Neuronal stem cell (in vitro differentiated cells): ENCODE results near the gene LRRC2.
A peak's percentile ranks its signal among the peaks of the same experiment; 100 is the strongest.

Experiments used
- DNase-seq: peaks from one replicate; pipeline ENCODE4 v3.0.0-alpha.2; 2013; ENCODE audit warnings: low spot score
- H2AFZ ChIP-seq: one replicate; pipeline ENCODE4 v1.6.1; 2013; ENCODE audit warnings: mild to moderate bottlenecking, low read length, inconsistent platforms
- H2AK5ac ChIP-seq: 2 replicates; pipeline ENCODE4 v1.6.1; 2013; ENCODE audit warnings: low read depth, mild to moderate bottlenecking, inconsistent platforms, low read length, moderate library complexity, mixed read lengths
- H2BK120ac ChIP-seq: 2 replicates; pipeline ENCODE4 v1.6.1; 2013; ENCODE audit warnings: low read depth, mild to moderate bottlenecking, inconsistent platforms, low read length, moderate library complexity, mixed read lengths
- H2BK12ac ChIP-seq: one replicate; pipeline ENCODE4 v1.6.1; 2013; ENCODE audit warnings: low read length, inconsistent platforms
- H2BK15ac ChIP-seq: 2 replicates; pipeline ENCODE4 v1.6.1; 2013; ENCODE audit warnings: mild to moderate bottlenecking, low read length, inconsistent platforms, mixed read lengths
- H2BK5ac ChIP-seq: one replicate; pipeline ENCODE4 v1.6.1; 2013; ENCODE audit warnings: inconsistent platforms, mild to moderate bottlenecking, low read length, moderate library complexity
- H3K14ac ChIP-seq: one replicate; pipeline ENCODE4 v1.6.1; 2013; ENCODE audit warnings: low read length, inconsistent platforms
- H3K18ac ChIP-seq: 2 replicates; pipeline ENCODE4 v1.6.1; 2013; ENCODE audit warnings: low read length, inconsistent platforms
- H3K23ac ChIP-seq: 2 replicates; pipeline ENCODE4 v1.6.1; 2013; ENCODE audit warnings: low read depth, mild to moderate bottlenecking, mixed read lengths, low read length, inconsistent platforms; ENCODE audit not compliant: poor library complexity
- H3K27ac ChIP-seq: replicated peaks from 3 replicates; pipeline ENCODE4 v1.5.1; 2013; ENCODE audit warnings: low read length, inconsistent platforms
- H3K27me3 ChIP-seq, 3 experiments: 2 replicates each; pipeline ENCODE4 v1.6.1; 2013; ENCODE audit warnings: low read length in 3 of 3, mild to moderate bottlenecking in 2 of 3, inconsistent platforms in 1 of 3, low read depth in 1 of 3, mixed read lengths in 1 of 3, moderate library complexity in 1 of 3; ENCODE audit not compliant: control insufficient read depth in 3 of 3, insufficient read depth in 3 of 3
- H3K36me3 ChIP-seq, 2 donors: replicated peaks in 1 of 2; 2 replicates each; pipeline ENCODE4 v1.6.1; 2013; ENCODE audit warnings: low read length in 2 of 2; ENCODE audit not compliant: control insufficient read depth in 2 of 2, insufficient read depth in 2 of 2
- H3K4ac ChIP-seq: 2 replicates; pipeline ENCODE4 v1.6.1; 2013; ENCODE audit warnings: inconsistent platforms, mild to moderate bottlenecking, low read length, moderate library complexity
- H3K4me1 ChIP-seq, 2 donors: 1 replicate in 1 of 2; 2 replicates in 1 of 2; pipeline ENCODE4 v1.6.1; 2013; ENCODE audit warnings: low read length in 2 of 2, low read depth in 1 of 2; ENCODE audit not compliant: control insufficient read depth in 2 of 2, insufficient read depth in 1 of 2
- H3K4me2 ChIP-seq: one replicate; pipeline ENCODE4 v1.6.1; 2013; ENCODE audit warnings: mild to moderate bottlenecking, low read length, inconsistent platforms; ENCODE audit not compliant: insufficient read depth, poor library complexity, severe bottlenecking
- H3K4me3 ChIP-seq, 2 donors: 2 replicates each; pipeline ENCODE4 v1.5.1; 2013; ENCODE audit warnings: low read length in 2 of 2, mild to moderate bottlenecking in 2 of 2, inconsistent platforms in 1 of 2, moderate library complexity in 1 of 2
- H3K79me1 ChIP-seq: one replicate; pipeline ENCODE4 v1.6.1; 2013; ENCODE audit warnings: low read depth, mild to moderate bottlenecking, inconsistent platforms, low read length, moderate library complexity
- H3K9ac ChIP-seq: one replicate; pipeline ENCODE4 v1.6.1; 2013; ENCODE audit warnings: mild to moderate bottlenecking, low read depth, low read length, inconsistent platforms; ENCODE audit not compliant: poor library complexity
- H3K9me3 ChIP-seq, 2 donors: replicated peaks in 1 of 2; 2 replicates each; pipeline versions ENCODE3 to v1.6.1; 2013; ENCODE audit warnings: low read length in 2 of 2, mild to moderate bottlenecking in 2 of 2, inconsistent platforms in 1 of 2, low read depth in 1 of 2, mixed read lengths in 1 of 2, moderate library complexity in 1 of 2; ENCODE audit not compliant: control insufficient read depth in 2 of 2, insufficient read depth in 1 of 2
- H4K8ac ChIP-seq: one replicate; pipeline ENCODE4 v1.6.1; 2013; ENCODE audit warnings: low read depth, mild to moderate bottlenecking, inconsistent platforms, low read length, moderate library complexity
- H4K91ac ChIP-seq: one replicate; pipeline ENCODE4 v1.6.1; 2013; ENCODE audit warnings: low read length, low read depth, mild to moderate bottlenecking, inconsistent platforms; ENCODE audit not compliant: poor library complexity
- WGBS, 2 donors: extraction: QIAGEN DNeasy Blood & Tissue Kit; methylation state at CpG; one replicate each; pipeline ENCODE4 v1.1.7; 2013; ENCODE audit warnings: missing lambda C conversion rate in 2 of 2, mixed read lengths in 1 of 2; ENCODE audit not compliant: insufficient read length in 2 of 2, insufficient replicate concordance in 1 of 2; ENCODE audit errors: extremely low coverage in 2 of 2; 5-methylcytosine and 5-hydroxymethylcytosine counted together

The LRRC2 gene

GRCh38 chr3:46471371-46471914 lies 94.7 kb downstream of the LRRC2 start:
- Histone ChIP-seq H2BK12ac (no peak overlapping the region), H3K79me1 (no peaks in the 10 kb centered on the region), H3K27ac (no peak overlapping the region), H2BK5ac (no peak overlapping the region), H3K18ac (no peak overlapping the region), H4K91ac (no peak overlapping the region), H2AK5ac (no peak overlapping the region), H3K4ac (no peak overlapping the region), H3K9ac (no peak overlapping the region), H3K14ac (no peak overlapping the region), H2BK120ac (no peak overlapping the region), H3K4me1 (no peaks in the 10 kb centered on the region), H4K8ac (no peak overlapping the region), H2AFZ (no peak overlapping the region), H2BK15ac (no peak overlapping the region), H3K4me3 (no peak overlapping the region), H3K23ac (no peak overlapping the region), H3K4me2 (no peak overlapping the region), H3K27me3 (no peaks in the 10 kb centered on the region), H3K9me3 (peaks cover 0 to 2% of the 10 kb centered on the region in 2 donors), H3K36me3 (no peaks in the 10 kb centered on the region)
- no CpG with 5 or more reads among the region's 5 CpGs for WGBS, 2 donors
- DNase-seq = no peak

- WGBS, 2 donors = no CpG with 5 or more reads among the region's 4 CpGs
- Histone ChIP-seq H3K4me1 (no peaks in the 10 kb centered on the region), H2BK5ac (no peak overlapping the region), H3K4me2 (no peak overlapping the region), H3K79me1 (no peaks in the 10 kb centered on the region), H2BK15ac (no peak overlapping the region), H2BK12ac (no peak overlapping the region), H2BK120ac (no peak overlapping the region), H2AFZ (no peak overlapping the region), H3K36me3 (no peaks in the 10 kb centered on the region), H3K27ac (no peak overlapping the region), H3K9me3 (peaks cover 0 to 2% of the 10 kb centered on the region in 2 donors), H3K4ac (no peak overlapping the region), H4K8ac (no peak overlapping the region), H3K18ac (peak overlapping the region; percentile 40), H4K91ac (no peak overlapping the region), H3K9ac (no peak overlapping the region), H3K4me3 (no peak overlapping the region), H2AK5ac (no peak overlapping the region), H3K27me3 (no peaks in the 10 kb centered on the region), H3K23ac (no peak overlapping the region), H3K14ac (no peak overlapping the region)
- no peak for DNase-seq
Measured at GRCh38 chr3:46470831-46471230, 95.3 kb downstream of the LRRC2 start.

- H3K27me3 ChIP-seq = peaks cover 0 to 8% (median 0%) of the 10 kb centered on the region in 3 experiments
- H3K79me1 ChIP-seq = no peaks in the 10 kb centered on the region
- no peak overlapping the region for H3K4ac ChIP-seq
- no peak overlapping the region for H2BK120ac ChIP-seq
- H2AFZ ChIP-seq = no peak overlapping the region
- no peak overlapping the region for H4K91ac ChIP-seq
- H3K27ac ChIP-seq = no peak overlapping the region
- H3K4me2 ChIP-seq = no peak overlapping the region
- no peak overlapping the region for H3K14ac ChIP-seq
- no peak overlapping the region for H3K4me3 ChIP-seq
- no peak overlapping the region for H2BK5ac ChIP-seq
- H3K9ac ChIP-seq = no peak overlapping the region
- H3K18ac ChIP-seq = no peak overlapping the region
- no peaks in the 10 kb centered on the region for H3K4me1 ChIP-seq
- DNase-seq = no peak
- no CpG with 5 or more reads among the region's 3 CpGs for WGBS, 2 donors
- H3K36me3 ChIP-seq = no peaks in the 10 kb centered on the region
- no peak overlapping the region for H2AK5ac ChIP-seq
- peaks cover 0 to 2% of the 10 kb centered on the region in 2 donors for H3K9me3 ChIP-seq
- no peak overlapping the region for H4K8ac ChIP-seq
- no peak overlapping the region for H2BK15ac ChIP-seq
- no peak overlapping the region for H3K23ac ChIP-seq
- no peak overlapping the region for H2BK12ac ChIP-seq
Measured at GRCh38 chr3:46469680-46470357, 96.3 kb downstream of the LRRC2 start.

GRCh38 chr3:46468753-46469600 lies 97.1 kb downstream of the LRRC2 start:
- no peak overlapping the region for H2BK12ac ChIP-seq
- H4K8ac ChIP-seq = no peak overlapping the region
- WGBS, 2 donors = no CpG with 5 or more reads among the region's 6 CpGs
- no peak overlapping the region for H3K4me3 ChIP-seq
- H2BK5ac ChIP-seq = no peak overlapping the region
- no peak overlapping the region for H2BK120ac ChIP-seq
- no peaks in the 10 kb centered on the region for H3K79me1 ChIP-seq
- no peak overlapping the region for H3K4ac ChIP-seq
- no peak overlapping the region for H4K91ac ChIP-seq
- no peaks in the 10 kb centered on the region for H3K4me1 ChIP-seq
- no peak overlapping the region for H3K27ac ChIP-seq
- H2BK15ac ChIP-seq = no peak overlapping the region
- no peak overlapping the region for H3K23ac ChIP-seq
- peaks cover 0 to 2% of the 10 kb centered on the region in 2 donors for H3K9me3 ChIP-seq
- H2AFZ ChIP-seq = no peak overlapping the region
- H3K27me3 ChIP-seq = peaks cover 0 to 17% (median 0%) of the 10 kb centered on the region in 3 experiments
- H3K18ac ChIP-seq = no peak overlapping the region
- no peak overlapping the region for H2AK5ac ChIP-seq
- H3K14ac ChIP-seq = no peak overlapping the region
- H3K9ac ChIP-seq = no peak overlapping the region
- no peak for DNase-seq
- H3K36me3 ChIP-seq = no peaks in the 10 kb centered on the region
- no peak overlapping the region for H3K4me2 ChIP-seq
